ENCODE measurements around the gene SST. TPM values are rescaled to one million over a fixed set of nuclear protein-coding genes. Genes with fewer than 3 reads are reported as not detected.

SST gene
- total RNA-seq, 1 experiment from 2014 or later, result not detected

- Histone ChIP-seq H3K79me2 (ENCODE audit: insufficient read depth, low read length) (no peaks in the 10 kb centered on the region), H3K27me3 (ENCODE audit: insufficient read depth, low read length) (no peaks in the 10 kb centered on the region), H3K9me3 (ENCODE audit: control insufficient read depth in 1 of 2, insufficient read depth in 1 of 2, low read depth in 1 of 2, low read length in 2 of 2) (no peaks in the 10 kb centered on the region), H3K27ac (ENCODE audit: low read depth, low read length) (no peak overlapping the region), H3K9ac (ENCODE audit: low read length) (no peak overlapping the region), H4K20me1 (ENCODE audit: insufficient read depth) (no peaks in the 10 kb centered on the region), H3K4me1 (ENCODE audit: control insufficient read depth in 1 of 2, insufficient read depth in 2 of 2, low read length in 2 of 2) (peaks cover 0 to 5% of the 10 kb centered on the region in 2 experiments; a peak in 2 of 4 replicates), H3K4me2 (ENCODE audit: low read length) (no peak overlapping the region), H3K9me2 (ENCODE audit: insufficient read depth) (no peaks in the 10 kb centered on the region), H3K4me3 (replicated peaks in 1 of 2; ENCODE audit: low read depth in 1 of 2, low read length in 2 of 2) (no peak overlapping the region), H2AFZ (ENCODE audit: low read depth, low read length, poor library complexity, severe bottlenecking) (no peak overlapping the region), H3K36me3 (ENCODE audit: control insufficient read depth in 1 of 2, insufficient read depth in 2 of 2, low read length in 2 of 2) (no peaks in the 10 kb centered on the region)
- ChIA-PET RAD21 (ENCODE audit: low non-redundant PET in 1 of 2, low total read pairs in 2 of 2, uncharacterized antibody in 2 of 2, unreplicated experiment in 2 of 2) (interaction anchor here in 1 of 2 experiments (0.8 to 1.1 kb wide), 2 partner anchors 390 to 391 kb away, joined by 3 to 6 read pairs; no protein-coding TSS in a partner anchor), POLR2A (no interaction called here), CTCF (interaction anchor here (0.6 to 2.6 kb wide), 17 partner anchors 9 to 1246 kb away, joined by 3 to 29 read pairs (median 4); no protein-coding TSS in a partner anchor)
- TF ChIP-seq MAX (IDR thresholded peaks at IDR 0.05), result no peak
- TF ChIP-seq POLR2AphosphoS5 (IDR thresholded peaks at IDR 0.05; ENCODE audit: low read depth, low read length), result no peak
- no peak for TF ChIP-seq REST (IDR thresholded peaks at IDR 0.05; ENCODE audit: low read depth)
- TF ChIP-seq, protein P1, sequence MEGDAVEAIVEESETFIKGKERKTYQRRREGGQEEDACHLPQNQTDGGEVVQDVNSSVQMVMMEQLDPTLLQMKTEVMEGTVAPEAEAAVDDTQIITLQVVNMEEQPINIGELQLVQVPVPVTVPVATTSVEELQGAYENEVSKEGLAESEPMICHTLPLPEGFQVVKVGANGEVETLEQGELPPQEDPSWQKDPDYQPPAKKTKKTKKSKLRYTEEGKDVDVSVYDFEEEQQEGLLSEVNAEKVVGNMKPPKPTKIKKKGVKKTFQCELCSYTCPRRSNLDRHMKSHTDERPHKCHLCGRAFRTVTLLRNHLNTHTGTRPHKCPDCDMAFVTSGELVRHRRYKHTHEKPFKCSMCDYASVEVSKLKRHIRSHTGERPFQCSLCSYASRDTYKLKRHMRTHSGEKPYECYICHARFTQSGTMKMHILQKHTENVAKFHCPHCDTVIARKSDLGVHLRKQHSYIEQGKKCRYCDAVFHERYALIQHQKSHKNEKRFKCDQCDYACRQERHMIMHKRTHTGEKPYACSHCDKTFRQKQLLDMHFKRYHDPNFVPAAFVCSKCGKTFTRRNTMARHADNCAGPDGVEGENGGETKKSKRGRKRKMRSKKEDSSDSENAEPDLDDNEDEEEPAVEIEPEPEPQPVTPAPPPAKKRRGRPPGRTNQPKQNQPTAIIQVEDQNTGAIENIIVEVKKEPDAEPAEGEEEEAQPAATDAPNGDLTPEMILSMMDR (IDR thresholded peaks at IDR 0.05 in 2 of 3, conservative IDR thresholded peaks at IDR 0.05 in 1 of 3; ENCODE audit: borderline replicate concordance in 1 of 3, insufficient read depth in 1 of 3, low read depth in 2 of 3, low read length in 2 of 3), result peak; percentile 52 to 68 (median 65); a peak in 5 of 6 replicates
- peak; percentile 29; the same call in 1 of the 2 replicates for TF ChIP-seq RAD21 (IDR thresholded peaks at IDR 0.05; ENCODE audit: low read depth)
- ATAC-seq, result peak; percentile 98
- intact Hi-C loops (cut with micrococcal nuclease), result no loop called here
- DNase-seq (ENCODE audit: low read depth, low spot score), result peak; percentile 31
- no TSS peak for BruUV-seq (replicated peaks)
Measured at GRCh38 chr3:187709155-187709554, 39.0 kb upstream of the SST start.
